GM12878 (cell line): ENCODE measurements around the gene SSBP2. TPM values are rescaled to one million over a fixed set of nuclear protein-coding genes. Genes with fewer than 3 reads are reported as not detected.

Experiments
- ATAC-seq: fragments of 200-7000 bp; cut with Tn5 transposase; 3 replicates; pipeline ENCODE4 v1.9.1; 2020; ENCODE audit warnings: mild to moderate bottlenecking, moderate library complexity
- BruUV-seq: library from RNA; stranded (reverse); fragments of 400-500 nt; replicated peaks from 2 replicates; lab custom pipeline; 2021; lab: Mats Ljungman, UMichigan
- CTCF ChIA-PET: fragments of 300-600 bp; sonication (Branson Sonifier 250); formaldehyde crosslinking; extraction: SDS; loops from one replicate; lab custom pipeline; 2021; ENCODE audit warnings: inconsistent platforms; lab: Yijun Ruan, JAX
- POLR2A ChIA-PET: fragments of 350-600 bp; formaldehyde crosslinking; extraction: SDS; loops from one replicate; lab custom pipeline; 2021; ENCODE audit warnings: inconsistent platforms; lab: Charles Lee
- RAD21 ChIA-PET: fragments of 300-600 bp; sonication (Branson Sonifier 250); formaldehyde crosslinking; loops from one replicate; lab custom pipeline; 2023; ENCODE audit warnings: antibody characterized with exemption; ENCODE audit not compliant: unreplicated experiment; lab: Charles Lee
- SMC1A ChIA-PET: fragments of 300-600 bp; sonication (Branson Sonifier 250); formaldehyde crosslinking; loops from one replicate; lab custom pipeline; 2023; ENCODE audit not compliant: unreplicated experiment, uncharacterized antibody; lab: Charles Lee
- DNase-seq: peaks from one replicate; pipeline ENCODE4 v3.0.0-alpha.2; 2011; ENCODE audit warnings: low read depth, low spot score
- FAIRE-seq: peaks from 3 replicates; lab custom pipeline; 2011; peaks lifted over from hg19 to GRCh38; lab: Jason Lieb, UNC
- H2AFZ ChIP-seq: 2 replicates; pipeline ENCODE4 v1.6.0; 2011; ENCODE audit warnings: low read depth, low read length, control low read depth; ENCODE audit not compliant: control insufficient read depth
- H3K27ac ChIP-seq: 2 replicates; pipeline ENCODE4 v1.5.1; 2011; ENCODE audit warnings: control low read depth; ENCODE audit not compliant: control insufficient read depth, insufficient read depth
- H3K27me3 ChIP-seq, 2 experiments: replicated peaks in 1 of 2; 2 replicates each; pipeline versions ENCODE4 v1.6.0 to v1.6.1; 2011; ENCODE audit warnings: low read length in 1 of 2; ENCODE audit not compliant: control insufficient read depth in 2 of 2, insufficient read depth in 2 of 2
- H3K36me3 ChIP-seq, 2 experiments: 2 replicates each; pipeline ENCODE4 v1.5.1; 2011; ENCODE audit warnings: low read length in 1 of 2; ENCODE audit not compliant: control insufficient read depth in 2 of 2, insufficient read depth in 2 of 2
- H3K4me1 ChIP-seq: 2 replicates; pipeline ENCODE4 v1.6.1; 2011; ENCODE audit warnings: mild to moderate bottlenecking, low read length, moderate library complexity, mixed read lengths; ENCODE audit not compliant: control insufficient read depth, insufficient read depth
- H3K4me2 ChIP-seq: 2 replicates; pipeline ENCODE4 v1.6.0; 2011; ENCODE audit warnings: control low read depth; ENCODE audit not compliant: control insufficient read depth, insufficient read depth
- H3K4me3 ChIP-seq: fragments of 200-600 bp; sonication (generic); 2 replicates; pipeline ENCODE4 v1.5.1; 2016
- H3K79me2 ChIP-seq: 2 replicates; pipeline ENCODE4 v1.6.0; 2011; ENCODE audit warnings: low read length; ENCODE audit not compliant: control insufficient read depth, insufficient read depth
- H3K9ac ChIP-seq: 2 replicates; pipeline ENCODE4 v1.8.0; 2011; ENCODE audit warnings: low read length, control low read depth, mixed read lengths; ENCODE audit not compliant: control insufficient read depth, insufficient read depth
- H3K9me3 ChIP-seq: replicated peaks from 3 replicates; pipeline ENCODE4 v1.5.1; 2011; ENCODE audit warnings: mild to moderate bottlenecking, low read length; ENCODE audit not compliant: control insufficient read depth, insufficient read depth
- H4K20me1 ChIP-seq: 2 replicates; pipeline ENCODE4 v1.6.0; 2011; ENCODE audit not compliant: control insufficient read depth, insufficient read depth
- CHD1 ChIP-seq: IDR thresholded peaks from 2 replicates; pipeline ENCODE4 v1.6.1; 2012; ENCODE audit warnings: low read depth, low read length, improper control_type of control experiment
- EED ChIP-seq: sonication (generic); IDR thresholded peaks from 2 replicates; pipeline ENCODE4 v1.6.1; 2016; ENCODE audit warnings: antibody characterized with exemption, low read depth
- EP300 ChIP-seq, 2 experiments: fragments of 150-350 bp in 1 of 2; IDR thresholded peaks; 2 replicates each; pipeline ENCODE4 v1.6.1; 2011 to 2012; ENCODE audit warnings: low read depth in 2 of 2, low read length in 2 of 2, borderline replicate concordance in 1 of 2, improper control_type of control experiment in 1 of 2, inconsistent platforms in 1 of 2; ENCODE audit not compliant: control insufficient read depth in 1 of 2
- JUND ChIP-seq: IDR thresholded peaks from 2 replicates; pipeline ENCODE4 v1.6.1; 2012; ENCODE audit warnings: low read depth, mild to moderate bottlenecking, low read length, improper control_type of control experiment, moderate library complexity
- LARP7 ChIP-seq: fragments of 450-650 bp; IDR thresholded peaks from 2 replicates; pipeline ENCODE4 v1.6.1; 2017; ENCODE audit warnings: mild to moderate bottlenecking
- MTA2 ChIP-seq: fragments of 450-650 bp; IDR thresholded peaks from 2 replicates; pipeline ENCODE4 v1.6.1; 2016; ENCODE audit warnings: low read depth, mild to moderate bottlenecking, moderate library complexity
- NFYA ChIP-seq: IDR thresholded peaks from 2 replicates; pipeline ENCODE4 v1.6.1; 2011; ENCODE audit warnings: low read depth, mild to moderate bottlenecking, low read length, improper control_type of control experiment, borderline replicate concordance
- NFYB ChIP-seq: IDR thresholded peaks from 2 replicates; pipeline ENCODE4 v1.6.1; 2011; ENCODE audit warnings: low read depth, mild to moderate bottlenecking, low read length, improper control_type of control experiment, moderate library complexity; ENCODE audit not compliant: insufficient read depth
- POLR2AphosphoS2 ChIP-seq: IDR thresholded peaks from 2 replicates; pipeline ENCODE4 v1.6.1; 2011; ENCODE audit warnings: low read depth, mild to moderate bottlenecking, low read length, improper control_type of control experiment, moderate library complexity
- POU2F2 ChIP-seq: IDR thresholded peaks from 3 replicates; pipeline ENCODE4 v1.6.1; 2011; ENCODE audit warnings: low read depth, mild to moderate bottlenecking, low read length, borderline replicate concordance
- RAD21 ChIP-seq: IDR thresholded peaks from 2 replicates; pipeline ENCODE4 v1.6.1; 2011; ENCODE audit warnings: mild to moderate bottlenecking, low read depth, low read length, moderate library complexity; ENCODE audit not compliant: insufficient read depth
- SIN3A ChIP-seq: IDR thresholded peaks from 2 replicates; pipeline ENCODE4 v1.6.1; 2012; ENCODE audit warnings: low read depth, low read length, improper control_type of control experiment
- SRF ChIP-seq, 2 experiments: IDR thresholded peaks; 2 replicates each; pipeline ENCODE4 v1.6.1; 2011; ENCODE audit warnings: low read depth in 2 of 2, low read length in 2 of 2, mild to moderate bottlenecking in 1 of 2, moderate library complexity in 1 of 2
- STAT3 ChIP-seq: IDR thresholded peaks from 2 replicates; pipeline ENCODE4 v1.6.1; 2011; ENCODE audit warnings: low read depth, low read length, improper control_type of control experiment
- USF2 ChIP-seq: IDR thresholded peaks from 2 replicates; pipeline ENCODE4 v1.6.1; 2011; ENCODE audit warnings: low read depth, low read length, improper control_type of control experiment, borderline replicate concordance
- YBX1 ChIP-seq: fragments of 450-650 bp; IDR thresholded peaks from 2 replicates; pipeline ENCODE4 v1.6.1; 2016; ENCODE audit warnings: antibody characterized with exemption
- ZNF24 ChIP-seq: fragments of 450-650 bp; IDR thresholded peaks from 2 replicates; pipeline ENCODE4 v1.6.1; 2017; ENCODE audit warnings: antibody characterized with exemption, mild to moderate bottlenecking
- WGBS: methylation state at CpG from one replicate; pipeline ENCODE4 v1.1.6; 2016; ENCODE audit warnings: low lambda C conversion rate; ENCODE audit not compliant: insufficient replicate concordance, insufficient coverage; ENCODE audit errors: missing lambda C conversion rate; 5-methylcytosine and 5-hydroxymethylcytosine counted together
- in situ Hi-C: fragments of 300-500 bp; cut with MboI; formaldehyde crosslinking; loops from 9 replicates; pipeline ENCODE4 v1.14.3; 2018; ENCODE audit warnings: mixed read lengths
- intact Hi-C: fragments of 100-400 bp; cut with micrococcal nuclease; formaldehyde crosslinking; loops from one replicate; pipeline ENCODE4 v1.14.2; 2022; ENCODE audit not compliant: unreplicated experiment
- polyA plus RNA-seq, 11 experiments: library from polyadenylated mRNA; depleted of rRNA in 4 of 11; unstranded in 6 of 11; stranded (reverse) in 5 of 11; fragments of >200 nt; fragmentation: Nextera tagmentation in 4 of 11; fragmentation: Illumina TruSeq in 1 of 11; extraction: Ambion mirVana in 4 of 11; extraction: Trizol in 1 of 11; gene quantifications; 1 replicate in 1 of 11; 2 replicates in 10 of 11; pipeline versions ENCODE4 v1.2.1 to v1.2.3, GENCODE V29; 2011 to 2016; ENCODE audit warnings: inconsistent platforms in 2 of 11, missing spikeins in 2 of 11, low read depth in 1 of 11
- total RNA-seq, 4 experiments: library from RNA; depleted of rRNA in 3 of 4; stranded (reverse); fragments of >200 nt in 3 of 4; fragmentation: Illumina TruSeq in 1 of 4; extraction: Trizol in 1 of 4; gene quantifications; 2 replicates each; pipeline versions ENCODE4 v1.2.1 to v1.2.3, GENCODE V29; 2013 to 2021
- TF ChIP-seq, protein P1 (sequence below): fragments of 450-650 bp; formaldehyde crosslinking; IDR thresholded peaks from 2 replicates; pipeline ENCODE4 v1.4.0; 2020; ENCODE audit warnings: mild to moderate bottlenecking, moderate library complexity

The SSBP2 gene
- total and polyA plus RNA-seq, 10 of the 15 experiments (the other 5 are each of a cell fraction or from before 2014, with no cell fraction given): 52.2 to 132 (median 110) TPM

GRCh38 chr5:81782811-81783210 is 31.9 kb upstream of the SSBP2 start:
- Histone ChIP-seq H3K9me3 (no peaks in the 10 kb centered on the region), H3K79me2 (no peaks in the 10 kb centered on the region), H2AFZ (no peak overlapping the region), H3K27me3 (no peaks in the 10 kb centered on the region), H4K20me1 (no peaks in the 10 kb centered on the region), H3K9ac (no peak overlapping the region), H3K36me3 (no peaks in the 10 kb centered on the region), H3K4me1 (peaks cover 4% of the 10 kb centered on the region; the same call in 1 of the 2 replicates), H3K27ac (no peak overlapping the region), H3K4me2 (no peak overlapping the region), H3K4me3 (no peak overlapping the region)
- intact Hi-C loops: no loop called here
- SMC1A ChIA-PET: interaction anchor here (1.7 kb wide), 1 partner anchor 383 kb away, joined by 3 read pairs; no protein-coding TSS in a partner anchor
- BruUV-seq: no TSS peak
- ATAC-seq (no peak), DNase-seq (no peak), FAIRE-seq (no peak)
- no peak for TF ChIP-seq LARP7
- TF ChIP-seq SRF (IDR thresholded peaks at IDR 0.05; ENCODE audit: low read depth in 2 of 2, low read length in 2 of 2): no peak
- no peak for TF ChIP-seq YBX1
- TF ChIP-seq NFYB: no peak
- no peak for TF ChIP-seq EP300 (IDR thresholded peaks at IDR 0.05; ENCODE audit: borderline replicate concordance in 1 of 2, control insufficient read depth in 1 of 2, low read depth in 2 of 2, low read length in 2 of 2)
- no peak for TF ChIP-seq USF2
- no peak for TF ChIP-seq ZNF24
- TF ChIP-seq POLR2AphosphoS2: no peak
- TF ChIP-seq SIN3A: no peak
- TF ChIP-seq POU2F2: no peak
- no peak for TF ChIP-seq STAT3
- TF ChIP-seq JUND: no peak
- TF ChIP-seq MTA2: no peak
- no peak for TF ChIP-seq CHD1
- no peak for TF ChIP-seq NFYA
- TF ChIP-seq, protein P1, sequence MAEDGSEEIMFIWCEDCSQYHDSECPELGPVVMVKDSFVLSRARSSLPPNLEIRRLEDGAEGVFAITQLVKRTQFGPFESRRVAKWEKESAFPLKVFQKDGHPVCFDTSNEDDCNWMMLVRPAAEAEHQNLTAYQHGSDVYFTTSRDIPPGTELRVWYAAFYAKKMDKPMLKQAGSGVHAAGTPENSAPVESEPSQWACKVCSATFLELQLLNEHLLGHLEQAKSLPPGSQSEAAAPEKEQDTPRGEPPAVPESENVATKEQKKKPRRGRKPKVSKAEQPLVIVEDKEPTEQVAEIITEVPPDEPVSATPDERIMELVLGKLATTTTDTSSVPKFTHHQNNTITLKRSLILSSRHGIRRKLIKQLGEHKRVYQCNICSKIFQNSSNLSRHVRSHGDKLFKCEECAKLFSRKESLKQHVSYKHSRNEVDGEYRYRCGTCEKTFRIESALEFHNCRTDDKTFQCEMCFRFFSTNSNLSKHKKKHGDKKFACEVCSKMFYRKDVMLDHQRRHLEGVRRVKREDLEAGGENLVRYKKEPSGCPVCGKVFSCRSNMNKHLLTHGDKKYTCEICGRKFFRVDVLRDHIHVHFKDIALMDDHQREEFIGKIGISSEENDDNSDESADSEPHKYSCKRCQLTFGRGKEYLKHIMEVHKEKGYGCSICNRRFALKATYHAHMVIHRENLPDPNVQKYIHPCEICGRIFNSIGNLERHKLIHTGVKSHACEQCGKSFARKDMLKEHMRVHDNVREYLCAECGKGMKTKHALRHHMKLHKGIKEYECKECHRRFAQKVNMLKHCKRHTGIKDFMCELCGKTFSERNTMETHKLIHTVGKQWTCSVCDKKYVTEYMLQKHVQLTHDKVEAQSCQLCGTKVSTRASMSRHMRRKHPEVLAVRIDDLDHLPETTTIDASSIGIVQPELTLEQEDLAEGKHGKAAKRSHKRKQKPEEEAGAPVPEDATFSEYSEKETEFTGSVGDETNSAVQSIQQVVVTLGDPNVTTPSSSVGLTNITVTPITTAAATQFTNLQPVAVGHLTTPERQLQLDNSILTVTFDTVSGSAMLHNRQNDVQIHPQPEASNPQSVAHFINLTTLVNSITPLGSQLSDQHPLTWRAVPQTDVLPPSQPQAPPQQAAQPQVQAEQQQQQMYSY (CRISPR knock-in tag): no peak
- no peak for TF ChIP-seq RAD21
- no peak for TF ChIP-seq EED
- WGBS: 84% methylated on average over 3 of the region's 3 CpGs
- POLR2A ChIA-PET: no interaction called here
- CTCF ChIA-PET: no interaction called here
- RAD21 ChIA-PET: interaction anchor here (1.0 kb wide), 1 partner anchor 10 kb away, joined by 3 read pairs; no protein-coding TSS in a partner anchor
- in situ Hi-C loops: no loop called here
